Choroid plexus epithelial cell (primary cell): ENCODE results near the gene NUMA1.

Source experiments
- DNase-seq: peaks from one replicate; pipeline ENCODE4 v3.0.0-alpha.2; 2010; ENCODE audit warnings: low read depth
- H3K4me3 ChIP-seq: 2 replicates; pipeline ENCODE4 v1.5.1; 2011; ENCODE audit warnings: low read depth, mild to moderate bottlenecking, control low read depth, low read length, moderate library complexity
- TF ChIP-seq, protein P1 (sequence below): conservative IDR thresholded peaks from 2 replicates; pipeline ENCODE4 v1.5.1; 2011; ENCODE audit warnings: low read depth, mild to moderate bottlenecking, control low read depth, inconsistent platforms, low read length, moderate library complexity

NUMA1 gene

DNA sequence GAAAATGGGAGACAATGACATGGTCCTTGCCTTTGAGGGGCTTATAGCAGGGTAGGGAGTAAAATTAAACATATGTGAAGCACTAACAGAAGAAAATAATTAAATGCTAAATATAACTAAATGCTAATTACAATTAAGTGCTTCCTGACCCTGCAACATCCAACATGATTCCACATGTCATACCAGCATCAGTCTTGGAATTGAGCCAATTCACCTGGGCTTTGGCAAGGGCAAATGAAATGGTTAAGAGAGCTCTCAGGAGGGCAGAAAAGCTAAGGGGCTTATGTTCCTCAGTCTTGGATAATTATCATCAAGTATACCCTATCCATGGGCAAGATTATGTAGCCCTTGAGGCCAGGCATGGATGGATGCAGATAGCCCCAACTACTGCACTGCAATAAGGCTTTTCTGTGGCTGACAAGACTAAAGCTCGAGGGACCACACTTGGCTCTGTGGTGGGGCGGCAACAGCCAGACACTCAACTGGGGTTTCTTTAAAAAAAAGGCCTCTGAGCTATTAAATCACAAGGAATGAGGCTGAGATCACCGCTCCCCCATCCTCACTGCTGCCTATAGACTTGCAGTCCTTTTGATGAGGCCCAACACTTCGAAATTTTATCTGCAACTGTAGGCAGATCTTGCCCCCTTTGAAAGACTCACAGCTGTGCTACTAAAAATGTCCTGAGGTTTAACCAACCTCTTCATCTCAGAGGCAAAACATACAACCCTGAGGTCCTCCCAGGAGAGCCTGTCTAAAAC, 42.6 kb downstream of the NUMA1 start:
- DNase-seq = no peak
- TF ChIP-seq, protein P1, sequence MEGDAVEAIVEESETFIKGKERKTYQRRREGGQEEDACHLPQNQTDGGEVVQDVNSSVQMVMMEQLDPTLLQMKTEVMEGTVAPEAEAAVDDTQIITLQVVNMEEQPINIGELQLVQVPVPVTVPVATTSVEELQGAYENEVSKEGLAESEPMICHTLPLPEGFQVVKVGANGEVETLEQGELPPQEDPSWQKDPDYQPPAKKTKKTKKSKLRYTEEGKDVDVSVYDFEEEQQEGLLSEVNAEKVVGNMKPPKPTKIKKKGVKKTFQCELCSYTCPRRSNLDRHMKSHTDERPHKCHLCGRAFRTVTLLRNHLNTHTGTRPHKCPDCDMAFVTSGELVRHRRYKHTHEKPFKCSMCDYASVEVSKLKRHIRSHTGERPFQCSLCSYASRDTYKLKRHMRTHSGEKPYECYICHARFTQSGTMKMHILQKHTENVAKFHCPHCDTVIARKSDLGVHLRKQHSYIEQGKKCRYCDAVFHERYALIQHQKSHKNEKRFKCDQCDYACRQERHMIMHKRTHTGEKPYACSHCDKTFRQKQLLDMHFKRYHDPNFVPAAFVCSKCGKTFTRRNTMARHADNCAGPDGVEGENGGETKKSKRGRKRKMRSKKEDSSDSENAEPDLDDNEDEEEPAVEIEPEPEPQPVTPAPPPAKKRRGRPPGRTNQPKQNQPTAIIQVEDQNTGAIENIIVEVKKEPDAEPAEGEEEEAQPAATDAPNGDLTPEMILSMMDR = no peak
- peak overlapping the region; percentile 67 for H3K4me3 ChIP-seq

DNA sequence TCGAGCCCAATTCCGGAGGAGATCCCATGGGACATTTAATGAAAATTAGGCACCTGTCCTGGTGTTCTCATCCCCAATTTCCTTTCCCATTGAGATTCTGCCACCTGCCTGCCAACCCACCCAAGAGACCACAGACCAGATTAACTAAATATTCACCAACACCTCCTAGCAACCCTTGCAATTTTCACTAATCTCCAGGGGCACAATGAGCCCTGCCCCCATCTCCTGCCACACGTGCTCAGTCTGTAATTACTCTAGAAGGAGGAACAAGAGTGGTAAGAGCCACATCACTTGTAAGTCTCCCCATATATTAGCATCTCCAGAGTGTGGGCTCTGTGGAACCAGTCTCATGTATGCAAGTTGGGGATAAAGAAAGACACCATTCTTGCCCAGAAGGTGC, 43.7 kb downstream of the NUMA1 start:
- TF ChIP-seq, protein P1 = no peak
- no peak overlapping the region for H3K4me3 ChIP-seq
- no peak for DNase-seq

DNA sequence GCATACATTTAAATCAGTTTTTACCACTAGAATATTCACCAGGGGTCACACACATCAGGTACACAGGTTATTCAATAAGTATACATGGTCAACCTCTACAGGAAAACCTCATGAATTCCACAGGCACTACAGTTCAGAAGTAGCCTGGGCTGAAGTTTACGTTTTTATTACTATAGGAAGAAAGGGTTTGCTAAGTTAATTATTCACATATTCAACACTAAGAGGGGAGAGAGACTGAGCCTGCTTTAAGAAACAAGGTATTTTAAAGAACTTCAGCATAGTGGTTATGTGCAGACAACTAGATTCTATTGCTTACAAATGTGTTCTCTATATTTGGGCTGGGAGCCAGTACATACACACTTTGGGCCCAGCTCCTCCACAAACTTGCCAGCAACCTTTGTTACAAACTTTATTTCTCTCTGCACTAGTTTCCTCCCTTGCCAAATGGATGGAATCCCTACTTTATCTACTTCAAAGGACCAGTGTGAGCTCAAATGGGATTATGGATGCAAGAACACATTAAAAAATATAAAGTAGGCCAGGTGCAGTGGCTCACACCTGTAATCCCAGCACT, 49.8 kb downstream of the NUMA1 start:
- no peak overlapping the region for H3K4me3 ChIP-seq
- TF ChIP-seq, protein P1 = no peak
- no peak for DNase-seq

DNA sequence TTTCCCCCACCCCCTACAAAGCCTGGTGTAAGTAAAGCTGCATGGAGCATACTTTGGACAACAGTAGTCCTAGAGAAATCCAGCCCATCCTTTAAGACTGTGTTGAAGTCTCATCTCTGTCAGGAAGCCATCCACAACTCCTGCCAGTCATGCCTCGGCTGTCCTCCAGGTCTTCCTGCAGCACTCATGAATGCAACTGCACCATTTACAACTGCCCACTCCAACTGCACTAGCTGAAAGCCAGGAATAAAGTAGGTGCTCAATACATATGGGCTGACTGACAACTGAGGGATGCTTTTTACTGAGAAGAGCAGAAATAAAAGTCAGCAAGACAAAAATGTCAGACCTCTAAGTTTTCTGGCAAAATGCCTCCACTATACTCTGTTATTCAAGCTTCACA, 54.3 kb downstream of the NUMA1 start:
- no peak overlapping the region for H3K4me3 ChIP-seq
- DNase-seq = no peak
- TF ChIP-seq, protein P1 = no peak

DNA sequence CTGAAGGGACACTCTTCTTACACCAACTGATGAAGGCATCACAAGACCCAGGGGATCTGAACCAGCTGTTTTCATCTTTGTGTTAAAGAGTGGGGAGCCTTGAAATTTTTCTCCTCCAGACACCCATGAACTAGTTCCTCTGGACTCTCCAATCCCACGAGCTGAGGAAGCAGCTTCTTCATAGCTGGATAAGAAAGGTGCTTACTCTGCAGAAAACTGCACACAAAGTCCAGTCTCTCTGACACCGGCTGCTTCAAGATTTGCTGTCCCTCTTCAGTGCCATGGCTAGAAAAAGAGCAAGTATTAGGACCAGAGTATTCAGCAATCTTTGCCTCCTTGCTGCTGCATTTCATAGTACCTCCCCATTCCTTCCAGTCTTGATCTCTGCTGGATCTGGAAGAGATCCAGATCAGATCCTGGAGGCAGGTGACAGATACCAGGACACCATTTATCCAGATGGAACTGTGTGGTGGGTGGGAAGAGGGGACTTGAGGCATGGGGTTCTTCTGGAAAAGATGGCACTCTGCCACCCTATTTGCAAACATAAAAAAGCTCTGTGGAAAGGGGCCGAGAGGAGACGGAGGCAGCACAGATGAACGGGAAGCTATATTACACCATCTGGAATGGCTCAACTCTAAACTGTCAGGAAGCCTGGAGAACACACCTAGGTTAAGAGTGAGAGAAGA, 56.1 kb downstream of the NUMA1 start:
- no peak overlapping the region for H3K4me3 ChIP-seq

DNA sequence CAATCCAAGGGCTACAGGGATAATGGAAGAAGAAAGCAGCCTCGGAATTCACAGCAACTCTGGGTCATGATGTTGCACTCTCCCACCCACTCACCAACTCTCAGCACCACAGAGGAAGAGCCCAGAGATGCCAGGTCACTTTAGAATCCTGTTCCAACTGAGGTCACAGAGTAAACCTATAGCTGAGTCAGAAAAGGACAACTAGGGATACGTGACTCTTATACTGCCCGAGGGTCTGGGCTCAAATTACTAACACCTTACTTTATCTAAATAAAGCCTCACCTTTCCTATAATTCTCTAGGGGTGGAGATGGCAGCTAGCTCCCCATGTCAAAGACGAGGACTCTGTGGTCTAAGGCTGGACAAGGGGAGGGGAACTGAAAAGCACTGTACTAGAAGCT, 57.0 kb downstream of the NUMA1 start:
- H3K4me3 ChIP-seq = no peak overlapping the region
- no peak for DNase-seq
- TF ChIP-seq, protein P1 = no peak

More for the DNA sequence above, 56.1 kb downstream of the NUMA1 start:
- DNase-seq = no peak
- TF ChIP-seq, protein P1 = no peak
